Endothelial cell of umbilical vein (primary cell): ENCODE measurements around the gene CCDC97.

ENCODE experiments used
- MYC ChIP-seq: IDR thresholded peaks from one replicate; pipeline ENCODE4 v1.6.1; 2011; ENCODE audit warnings: mild to moderate bottlenecking, low read depth, low read length
- POLR2A ChIP-seq: IDR thresholded peaks from 2 replicates; pipeline ENCODE4 v1.6.1; 2012; ENCODE audit warnings: low read depth, mild to moderate bottlenecking, control low read depth, low read length
- POLR2AphosphoS5 ChIP-seq: IDR thresholded peaks from 2 replicates; pipeline ENCODE4 v1.6.1; 2012; ENCODE audit warnings: low read depth, mild to moderate bottlenecking, control low read depth, low read length, moderate library complexity; ENCODE audit not compliant: insufficient read depth
- TF ChIP-seq, protein P1 (sequence below), 2 donors: IDR thresholded peaks; 1 replicate in 1 of 2; 2 replicates in 1 of 2; pipeline ENCODE4 v1.5.1; 2011; ENCODE audit warnings: low read length in 2 of 2, mild to moderate bottlenecking in 2 of 2, moderate library complexity in 2 of 2, control low read depth in 1 of 2, inconsistent platforms in 1 of 2, low read depth in 1 of 2; ENCODE audit not compliant: insufficient read depth in 1 of 2; ENCODE audit errors: extremely low read depth in 1 of 2
- TF ChIP-seq, protein P2 (sequence below): IDR thresholded peaks from 2 replicates; pipeline ENCODE4 v1.6.1; 2011; ENCODE audit not compliant: insufficient read depth, insufficient read length

DNA sequence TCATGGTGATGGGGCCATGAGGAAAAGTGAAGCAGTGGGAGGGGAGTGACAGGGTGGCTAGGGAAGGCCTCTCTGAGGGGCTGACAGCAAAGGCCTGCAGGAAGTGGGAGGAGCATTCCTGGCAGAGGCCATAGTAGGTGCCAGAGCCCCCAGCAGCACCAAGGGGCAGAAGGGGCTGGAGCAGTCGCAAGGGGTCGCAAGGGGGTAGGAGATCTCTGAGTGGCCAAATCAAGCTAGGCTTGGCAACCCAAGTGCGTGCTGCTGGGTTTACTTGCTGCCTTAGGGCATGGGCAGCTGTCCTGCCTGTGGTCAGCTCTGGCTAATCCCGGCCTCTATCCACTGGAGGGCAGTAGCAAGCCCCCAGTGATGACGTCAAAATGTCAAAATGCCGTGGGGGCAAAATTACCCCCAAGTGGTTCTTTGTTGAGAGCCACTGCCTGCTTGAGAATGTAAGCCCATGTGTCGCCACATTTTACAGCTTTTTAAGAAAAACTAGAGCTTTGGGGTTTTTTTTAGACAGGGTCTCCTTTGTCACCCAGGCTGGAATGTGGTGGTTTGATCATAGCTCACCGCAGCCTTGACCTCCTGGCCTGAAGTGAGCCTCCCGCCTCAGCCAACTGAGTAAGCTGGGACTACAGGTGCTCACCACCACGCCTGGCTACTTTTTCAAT, 11.8 kb downstream of the CCDC97 start:
- TF ChIP-seq POLR2A (peak; percentile 38), MYC (no peak), POLR2AphosphoS5 (no peak)
- TF ChIP-seq, protein P1, sequence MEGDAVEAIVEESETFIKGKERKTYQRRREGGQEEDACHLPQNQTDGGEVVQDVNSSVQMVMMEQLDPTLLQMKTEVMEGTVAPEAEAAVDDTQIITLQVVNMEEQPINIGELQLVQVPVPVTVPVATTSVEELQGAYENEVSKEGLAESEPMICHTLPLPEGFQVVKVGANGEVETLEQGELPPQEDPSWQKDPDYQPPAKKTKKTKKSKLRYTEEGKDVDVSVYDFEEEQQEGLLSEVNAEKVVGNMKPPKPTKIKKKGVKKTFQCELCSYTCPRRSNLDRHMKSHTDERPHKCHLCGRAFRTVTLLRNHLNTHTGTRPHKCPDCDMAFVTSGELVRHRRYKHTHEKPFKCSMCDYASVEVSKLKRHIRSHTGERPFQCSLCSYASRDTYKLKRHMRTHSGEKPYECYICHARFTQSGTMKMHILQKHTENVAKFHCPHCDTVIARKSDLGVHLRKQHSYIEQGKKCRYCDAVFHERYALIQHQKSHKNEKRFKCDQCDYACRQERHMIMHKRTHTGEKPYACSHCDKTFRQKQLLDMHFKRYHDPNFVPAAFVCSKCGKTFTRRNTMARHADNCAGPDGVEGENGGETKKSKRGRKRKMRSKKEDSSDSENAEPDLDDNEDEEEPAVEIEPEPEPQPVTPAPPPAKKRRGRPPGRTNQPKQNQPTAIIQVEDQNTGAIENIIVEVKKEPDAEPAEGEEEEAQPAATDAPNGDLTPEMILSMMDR (IDR thresholded peaks at IDR 0.05; ENCODE audit: extremely low read depth in 1 of 2, insufficient read depth in 1 of 2, low read depth in 1 of 2, low read length in 2 of 2) = peak; percentile 83 to 89
- TF ChIP-seq, protein P2, sequence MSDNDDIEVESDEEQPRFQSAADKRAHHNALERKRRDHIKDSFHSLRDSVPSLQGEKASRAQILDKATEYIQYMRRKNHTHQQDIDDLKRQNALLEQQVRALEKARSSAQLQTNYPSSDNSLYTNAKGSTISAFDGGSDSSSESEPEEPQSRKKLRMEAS = no peak
